HG03175 (cell line): ENCODE data around the gene FGF5.
"Not testable (repeated sequence)": the region's sequence is repeated elsewhere in the genome, so short reads cannot be mapped to it uniquely, and the experiment has no call there.

ENCODE experiments used
- ATAC-seq: cut with Tn5 transposase; IDR thresholded peaks from one replicate; pipeline ENCODE4 v1.9.1; 2021; ENCODE audit warnings: mild to moderate bottlenecking, moderate library complexity; ENCODE audit not compliant: unreplicated experiment

Gene FGF5

GRCh38 chr4:80294206-80294605 lies 27.7 kb downstream of the FGF5 start:
- ATAC-seq: no peak

GRCh38 chr4:80295336-80295735 lies 28.9 kb downstream of the FGF5 start:
- no peak for ATAC-seq

GRCh38 chr4:80295826-80296225 lies 29.4 kb downstream of the FGF5 start:
- ATAC-seq: no peak

- ATAC-seq: no peak
Observed at GRCh38 chr4:80301884-80302283, 35.4 kb downstream of the FGF5 start.

GRCh38 chr4:80302616-80303223 lies 36.3 kb downstream of the FGF5 start:
- ATAC-seq: no peak

GRCh38 chr4:80305466-80305865 lies 39.0 kb downstream of the FGF5 start:
- ATAC-seq: no peak

- ATAC-seq: no peak
Observed at GRCh38 chr4:80306260-80306659, 39.8 kb downstream of the FGF5 start.

GRCh38 chr4:80307183-80307735 lies 40.8 kb downstream of the FGF5 start:
- no peak for ATAC-seq

GRCh38 chr4:80307774-80308465 lies 41.5 kb downstream of the FGF5 start:
- no peak for ATAC-seq

GRCh38 chr4:80308466-80308822 lies 42.0 kb downstream of the FGF5 start:
- no peak for ATAC-seq

GRCh38 chr4:80309294-80310004 lies 43.0 kb downstream of the FGF5 start:
- ATAC-seq: no peak

GRCh38 chr4:80311130-80311529 lies 44.7 kb downstream of the FGF5 start:
- no peak for ATAC-seq

- no peak for ATAC-seq
Observed at GRCh38 chr4:80312124-80312523, 45.7 kb downstream of the FGF5 start.

GRCh38 chr4:80313627-80314026 lies 47.2 kb downstream of the FGF5 start:
- ATAC-seq: no peak

- ATAC-seq: not testable (repeated sequence)
Observed at GRCh38 chr4:80315848-80316247, 49.4 kb downstream of the FGF5 start.

GRCh38 chr4:80321341-80321740 lies 54.9 kb downstream of the FGF5 start:
- no peak for ATAC-seq

- no peak for ATAC-seq
Observed at GRCh38 chr4:80321776-80322175, 55.3 kb downstream of the FGF5 start.

GRCh38 chr4:80322716-80323115 lies 56.3 kb downstream of the FGF5 start:
- ATAC-seq: no peak

- no peak for ATAC-seq
Observed at GRCh38 chr4:80324171-80324570, 57.7 kb downstream of the FGF5 start.

- no peak for ATAC-seq
Observed at GRCh38 chr4:80331693-80332092, 65.2 kb downstream of the FGF5 start.

GRCh38 chr4:80333121-80333520 lies 66.7 kb downstream of the FGF5 start:
- ATAC-seq: no peak

- no peak for ATAC-seq
Observed at GRCh38 chr4:80334568-80334967, 68.1 kb downstream of the FGF5 start.
